ENCODE measurements around the gene MYO5C.
A peak's percentile ranks its signal among the peaks of the same experiment; 100 is the strongest.

The MYO5C gene

DNA sequence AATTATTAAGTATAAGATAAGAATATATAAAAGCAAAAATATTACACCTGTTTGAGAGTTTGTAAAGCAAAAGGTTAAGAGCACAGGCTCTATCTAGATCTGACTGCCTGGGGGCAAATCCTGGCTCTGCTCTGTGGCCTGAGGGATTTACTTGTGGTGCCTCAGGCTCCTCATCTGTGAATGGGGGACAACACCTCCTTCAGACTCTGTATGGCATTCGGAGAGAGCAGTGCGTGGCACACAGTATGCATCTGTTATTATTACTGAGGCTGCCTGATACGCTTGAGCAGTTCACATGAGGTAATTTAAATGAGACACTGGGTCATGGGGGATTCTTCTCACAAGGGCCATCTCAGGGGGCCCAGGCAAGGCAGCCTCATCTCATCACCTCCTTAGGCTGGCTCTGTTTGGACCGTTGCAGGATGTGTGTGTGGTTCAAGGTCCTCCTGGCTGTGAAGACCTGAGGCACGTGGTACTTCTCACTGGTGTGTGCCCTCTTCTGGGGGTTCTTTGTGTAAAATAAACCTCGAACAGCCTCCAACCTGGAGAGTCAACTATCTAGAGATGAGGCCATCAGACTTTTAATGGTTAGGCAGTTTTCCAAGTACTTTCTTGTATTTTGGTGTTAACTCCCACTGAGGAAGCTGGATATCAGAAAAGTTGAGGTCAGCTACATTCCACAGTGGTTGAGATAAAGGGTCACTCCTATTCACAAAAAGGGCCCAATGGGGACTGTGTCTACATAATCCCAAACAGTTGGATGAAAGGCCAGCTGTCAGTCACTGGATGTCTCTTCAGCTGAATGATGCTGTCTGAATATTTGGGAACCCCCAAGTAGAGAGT lies 113.4 kb downstream of the MYO5C start:
- no peak overlapping the region for H3K4me3 ChIP-seq (ENCODE audit: low read depth, low read length)
- TF ChIP-seq, protein P1, sequence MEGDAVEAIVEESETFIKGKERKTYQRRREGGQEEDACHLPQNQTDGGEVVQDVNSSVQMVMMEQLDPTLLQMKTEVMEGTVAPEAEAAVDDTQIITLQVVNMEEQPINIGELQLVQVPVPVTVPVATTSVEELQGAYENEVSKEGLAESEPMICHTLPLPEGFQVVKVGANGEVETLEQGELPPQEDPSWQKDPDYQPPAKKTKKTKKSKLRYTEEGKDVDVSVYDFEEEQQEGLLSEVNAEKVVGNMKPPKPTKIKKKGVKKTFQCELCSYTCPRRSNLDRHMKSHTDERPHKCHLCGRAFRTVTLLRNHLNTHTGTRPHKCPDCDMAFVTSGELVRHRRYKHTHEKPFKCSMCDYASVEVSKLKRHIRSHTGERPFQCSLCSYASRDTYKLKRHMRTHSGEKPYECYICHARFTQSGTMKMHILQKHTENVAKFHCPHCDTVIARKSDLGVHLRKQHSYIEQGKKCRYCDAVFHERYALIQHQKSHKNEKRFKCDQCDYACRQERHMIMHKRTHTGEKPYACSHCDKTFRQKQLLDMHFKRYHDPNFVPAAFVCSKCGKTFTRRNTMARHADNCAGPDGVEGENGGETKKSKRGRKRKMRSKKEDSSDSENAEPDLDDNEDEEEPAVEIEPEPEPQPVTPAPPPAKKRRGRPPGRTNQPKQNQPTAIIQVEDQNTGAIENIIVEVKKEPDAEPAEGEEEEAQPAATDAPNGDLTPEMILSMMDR (IDR thresholded peaks at IDR 0.05; ENCODE audit: insufficient read depth, low read depth, low read length, missing control alignments) = no peak
- no peak for DNase-seq (ENCODE audit: low read depth)

GRCh38 chr15:52180851-52181450 lies 114.7 kb downstream of the MYO5C start:
- no peak for DNase-seq (ENCODE audit: low read depth)
- TF ChIP-seq, protein P1 (IDR thresholded peaks at IDR 0.05; ENCODE audit: insufficient read depth, low read depth, low read length, missing control alignments) = no peak
- no peak overlapping the region; the same call in 1 of the 2 replicates for H3K4me3 ChIP-seq (ENCODE audit: low read depth, low read length)

- peak; percentile 57 for DNase-seq (ENCODE audit: low read depth)
- peak overlapping the region; percentile 87 for H3K4me3 ChIP-seq (ENCODE audit: low read depth, low read length)
- TF ChIP-seq, protein P1 (IDR thresholded peaks at IDR 0.05; ENCODE audit: insufficient read depth, low read depth, low read length, missing control alignments) = no peak
These were observed 115.3 kb downstream of the MYO5C start for GRCh38 chr15:52180196-52180835.

- peak; percentile 91 for DNase-seq (ENCODE audit: low read depth)
- H3K4me3 ChIP-seq (ENCODE audit: low read depth, low read length) = peak overlapping the region; percentile 87
- TF ChIP-seq, protein P1 (IDR thresholded peaks at IDR 0.05; ENCODE audit: insufficient read depth, low read depth, low read length, missing control alignments) = no peak
These were observed 116.1 kb downstream of the MYO5C start for GRCh38 chr15:52179278-52180195.

- no peak for DNase-seq (ENCODE audit: low read depth)
- peak overlapping the region; percentile 87 for H3K4me3 ChIP-seq (ENCODE audit: low read depth, low read length)
- TF ChIP-seq, protein P1 (IDR thresholded peaks at IDR 0.05; ENCODE audit: insufficient read depth, low read depth, low read length, missing control alignments) = no peak
These were observed 116.8 kb downstream of the MYO5C start for GRCh38 chr15:52178765-52179164.

- H3K4me3 ChIP-seq (ENCODE audit: low read depth, low read length) = no peak overlapping the region
- no peak for DNase-seq (ENCODE audit: low read depth)
- TF ChIP-seq, protein P1 (IDR thresholded peaks at IDR 0.05; ENCODE audit: insufficient read depth, low read depth, low read length, missing control alignments) = no peak
These were observed 122.7 kb downstream of the MYO5C start for GRCh38 chr15:52172869-52173268.

Data from GM12865 (cell line).